ENCODE data around the gene DENND4C.

DNA sequence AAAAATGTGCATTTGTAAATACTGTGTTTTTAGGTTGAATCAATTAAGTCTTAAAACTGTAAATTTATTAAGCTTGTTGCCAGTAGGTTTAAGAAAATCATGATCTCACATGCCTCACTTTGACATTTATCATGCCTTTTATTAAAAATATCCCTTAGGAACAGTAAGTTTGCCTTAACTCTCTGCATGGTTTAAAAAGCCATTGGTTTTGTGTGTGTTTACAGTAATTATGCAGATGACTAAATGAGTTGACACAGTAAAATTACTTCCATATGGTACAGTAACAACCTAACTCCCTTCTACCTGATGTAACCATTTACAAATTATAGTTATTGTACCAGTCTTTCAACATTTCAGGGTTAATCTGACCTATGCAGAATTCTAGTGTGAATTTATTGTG lies 143.0 kb downstream of the DENND4C start:
- no peak for TF ChIP-seq TAF1 (IDR thresholded peaks at IDR 0.05; ENCODE audit: borderline replicate concordance, insufficient read depth, low read length)
- no peak for TF ChIP-seq REST (IDR thresholded peaks at IDR 0.05; ENCODE audit: insufficient read depth in 1 of 2, low read depth in 2 of 2, low read length in 2 of 2)

Measured in PFSK-1 (cell line).